T-cell (primary cell): ENCODE measurements around the gene POC1A. TPM values are rescaled to one million over a fixed set of nuclear protein-coding genes. Genes with fewer than 3 reads are reported as not detected.

ENCODE experiments used
- ATAC-seq, 4 experiments: fragments of 200-7000 bp in 3 of 4; fragments of 150-1000 bp in 1 of 4; cut with Tn5 transposase; replicated peaks in 1 of 4; 1 replicate in 3 of 4; 2 replicates in 1 of 4; pipeline ENCODE4 v1.10.0; 2021; ENCODE audit warnings: moderate library complexity in 3 of 4, mild to moderate bottlenecking in 2 of 4, moderate number of reproducible peaks in 1 of 4
- CTCF ChIA-PET, 2 donors: fragments of 300-600 bp; sonication (Branson Sonifier 250); formaldehyde crosslinking; loops; one replicate each; lab custom pipeline; 2022; ENCODE audit warnings: antibody characterized with exemption in 2 of 2; lab: Charles Lee
- POLR2A ChIA-PET, 2 donors: fragments of 300-600 bp; sonication (Branson Sonifier 250); formaldehyde crosslinking; loops; one replicate each; lab custom pipeline; 2022; ENCODE audit warnings: antibody characterized with exemption in 2 of 2; lab: Charles Lee
- DNase-seq, 35 experiments: peaks; one replicate each; pipeline versions ENCODE4 v3.0.0 to v3.0.0-alpha.2; 2013 to 2023
- H3K27ac ChIP-seq: one replicate; pipeline ENCODE4 v1.5.1; 2013; ENCODE audit warnings: low read length
- H3K27me3 ChIP-seq, 2 experiments: replicated peaks in 1 of 2; 1 replicate in 1 of 2; 2 replicates in 1 of 2; pipeline versions ENCODE4 v1.6.1 to v1.7.0; 2013; ENCODE audit warnings: low read length in 1 of 2, mixed read lengths in 1 of 2; ENCODE audit not compliant: control insufficient read depth in 2 of 2, insufficient read depth in 2 of 2; ENCODE audit errors: extremely low read depth in 1 of 2
- H3K36me3 ChIP-seq, 2 donors: 1 replicate in 1 of 2; 2 replicates in 1 of 2; pipeline versions ENCODE4 v1.6.1 to v1.7.0; 2013; ENCODE audit warnings: low read length in 1 of 2; ENCODE audit not compliant: control insufficient read depth in 2 of 2, insufficient read depth in 1 of 2; ENCODE audit errors: extremely low read depth in 1 of 2
- H3K4me1 ChIP-seq, 2 experiments: 1 replicate in 1 of 2; 2 replicates in 1 of 2; pipeline versions ENCODE4 v1.6.1 to v1.7.0; 2013; ENCODE audit warnings: low read length in 2 of 2, mixed read lengths in 1 of 2; ENCODE audit not compliant: insufficient read depth in 2 of 2, control insufficient read depth in 1 of 2; ENCODE audit errors: extremely low read depth in 1 of 2
- H3K4me3 ChIP-seq, 2 donors: 1 replicate in 1 of 2; 2 replicates in 1 of 2; pipeline versions ENCODE4 v1.5.1 to v1.7.0; 2013; ENCODE audit warnings: mild to moderate bottlenecking in 2 of 2, low read length in 1 of 2, moderate library complexity in 1 of 2; ENCODE audit not compliant: control insufficient read depth in 1 of 2; ENCODE audit errors: extremely low read depth in 1 of 2
- H3K9me3 ChIP-seq: 2 replicates; pipeline ENCODE4 v1.7.0; 2013
- H3K27ac Mint-ChIP-seq, 2 donors: one replicate each; pipeline ENCODE4 v1.8.0; 2020 to 2021; ENCODE audit warnings: mild to moderate bottlenecking in 2 of 2, mixed read lengths in 2 of 2
- H3K27me3 Mint-ChIP-seq, 2 donors: one replicate each; pipeline ENCODE4 v1.8.0; 2021 to 2022; ENCODE audit warnings: mixed read lengths in 2 of 2
- H3K36me3 Mint-ChIP-seq: one replicate; pipeline ENCODE4 v1.8.0; 2021; ENCODE audit warnings: mixed read lengths
- H3K4me1 Mint-ChIP-seq, 3 donors: one replicate each; pipeline ENCODE4 v1.8.0; 2020 to 2022; ENCODE audit warnings: mixed read lengths in 3 of 3, mild to moderate bottlenecking in 1 of 3
- H3K4me3 Mint-ChIP-seq, 3 donors: one replicate each; pipeline ENCODE4 v1.8.0; 2020 to 2022; ENCODE audit warnings: mild to moderate bottlenecking in 3 of 3, mixed read lengths in 3 of 3, moderate library complexity in 3 of 3
- H3K9me3 Mint-ChIP-seq, 3 donors: one replicate each; pipeline ENCODE4 v1.8.0; 2020 to 2022; ENCODE audit warnings: mixed read lengths in 3 of 3
- WGBS: methylation state at CpG from one replicate; pipeline ENCODE4 v1.1.5; 2013; ENCODE audit warnings: missing lambda C conversion rate; ENCODE audit not compliant: insufficient coverage; 5-methylcytosine and 5-hydroxymethylcytosine counted together
- total RNA-seq, 35 experiments: library from RNA in 6 of 35; stranded (reverse) in 6 of 35; fragments of 120-200 nt in 1 of 35; gene quantifications; one replicate each; pipeline versions ENCODE4 v1.2.1 to v1.2.4 and lab custom pipeline; 2013 to 2026

The POC1A gene
- total RNA-seq, 5 donors from 2014 or later (not counting 1 experiment from before 2014, with no cell fraction given), result 0.91 to 1.9 (median 1.7) TPM

DNA sequence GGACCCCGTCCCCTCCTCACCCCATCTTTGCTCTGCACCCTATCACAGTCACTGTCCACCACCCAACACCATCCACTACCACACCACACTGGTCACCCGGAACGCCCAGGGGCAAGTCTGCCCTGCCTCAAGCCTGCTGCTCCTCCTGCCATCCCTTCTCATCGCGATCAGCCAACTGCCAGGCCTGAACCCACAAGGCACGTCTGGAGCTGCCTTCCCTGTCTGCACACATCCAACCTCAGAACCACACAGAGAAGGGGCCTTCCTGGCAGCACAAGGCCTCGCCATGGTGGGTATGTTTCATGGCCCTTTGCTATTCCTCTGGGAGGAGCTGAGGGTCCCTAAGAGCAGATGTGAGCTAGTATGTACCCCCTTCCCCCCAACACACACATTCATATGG lies 94.4 kb downstream of the POC1A start:
- no peaks in the 10 kb centered on the region for H3K27me3 Mint-ChIP-seq
- Histone ChIP-seq H3K27me3 (peaks cover 0 to 6% of the 10 kb centered on the region in 2 experiments), H3K9me3 (no peaks in the 10 kb centered on the region), H3K4me3 (no peak overlapping the region), H3K36me3 (no peaks in the 10 kb centered on the region), H3K27ac (no peak overlapping the region), H3K4me1 (peaks cover 0 to 23% of the 10 kb centered on the region in 2 experiments)
- H3K4me1 Mint-ChIP-seq, result peaks cover 5 to 9% (median 7%) of the 10 kb centered on the region in 3 donors
- POLR2A ChIA-PET, result no interaction called here
- CTCF ChIA-PET, result interaction anchor here (0.5 to 1.0 kb wide), 2 partner anchors 117 to 160 kb away, joined by 3 to 5 read pairs; partner anchors contain the start of gene PARP3 (in 1 of the 2)
- no peaks in the 10 kb centered on the region for H3K9me3 Mint-ChIP-seq
- H3K4me3 Mint-ChIP-seq, result no peak overlapping the region
- 85% methylated on average over 4 of the region's 7 CpGs for WGBS
- H3K36me3 Mint-ChIP-seq, result no peaks in the 10 kb centered on the region
- DNase-seq, result no peak
- no peak for ATAC-seq
- no peak overlapping the region for H3K27ac Mint-ChIP-seq

DNA sequence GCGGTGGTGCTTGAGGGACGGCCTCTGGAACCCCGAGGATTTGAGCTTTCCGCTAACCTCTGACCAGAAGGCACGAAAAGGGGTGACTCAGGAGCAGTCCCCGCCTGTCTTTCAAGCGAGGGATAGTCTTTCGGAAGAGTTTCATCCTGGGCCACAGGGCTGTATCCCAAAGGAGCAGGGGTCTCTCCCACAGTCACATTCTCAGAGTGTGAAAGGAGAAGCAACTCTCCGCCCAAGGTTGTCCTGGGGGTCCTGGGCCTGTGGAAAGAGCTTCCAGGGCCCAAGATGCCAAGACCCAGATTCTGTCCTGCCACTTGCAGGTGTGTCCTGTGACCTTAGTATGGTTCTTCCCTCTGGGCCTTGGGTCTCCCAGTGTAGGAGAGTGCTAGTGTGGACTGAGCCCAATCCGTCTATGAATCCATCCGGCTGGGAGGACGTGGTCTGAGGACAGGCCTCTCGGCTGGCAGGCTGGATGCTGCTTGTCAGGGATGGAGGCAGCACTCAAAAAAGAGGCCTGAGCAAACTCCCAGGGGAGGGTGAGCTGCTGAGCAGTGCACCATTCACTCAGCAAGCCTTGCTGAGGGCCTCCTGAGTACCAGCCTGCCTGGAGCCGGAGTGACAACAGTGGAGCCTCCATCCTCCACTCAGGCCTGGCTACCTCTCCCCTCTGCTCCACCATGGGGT lies 96.3 kb downstream of the POC1A start:
- WGBS, result 81% methylated on average over 13 of the region's 14 CpGs
- Mint-ChIP-seq H3K27ac (peak overlapping the region; percentile 69 to 82), H3K4me3 (peak overlapping the region; percentile 54 to 96 (median 87)), H3K9me3 (no peaks in the 10 kb centered on the region), H3K36me3 (peaks cover 5% of the 10 kb centered on the region), H3K4me1 (peaks cover 23 to 27% (median 24%) of the 10 kb centered on the region in 3 donors), H3K27me3 (no peaks in the 10 kb centered on the region)
- H3K9me3 ChIP-seq, result no peaks in the 10 kb centered on the region
- peaks cover 0 to 4% of the 10 kb centered on the region in 2 experiments for H3K27me3 ChIP-seq
- no peak for ATAC-seq
- H3K27ac ChIP-seq, result peak overlapping the region; percentile 77
- POLR2A ChIA-PET, result no interaction called here
- H3K4me3 ChIP-seq, result peak overlapping the region; percentile 25 to 39
- H3K4me1 ChIP-seq, result peaks cover 8 to 41% of the 10 kb centered on the region in 2 experiments
- CTCF ChIA-PET, result interaction anchor here in 1 of 2 donors (2.0 kb wide), 1 partner anchor 116 kb away, joined by 7 read pairs; the partner anchor contains the start of gene RRP9
- DNase-seq, result peak in 1 of 35 experiments; percentile 16
- peaks cover 0 to 8% of the 10 kb centered on the region in 2 donors for H3K36me3 ChIP-seq

DNA sequence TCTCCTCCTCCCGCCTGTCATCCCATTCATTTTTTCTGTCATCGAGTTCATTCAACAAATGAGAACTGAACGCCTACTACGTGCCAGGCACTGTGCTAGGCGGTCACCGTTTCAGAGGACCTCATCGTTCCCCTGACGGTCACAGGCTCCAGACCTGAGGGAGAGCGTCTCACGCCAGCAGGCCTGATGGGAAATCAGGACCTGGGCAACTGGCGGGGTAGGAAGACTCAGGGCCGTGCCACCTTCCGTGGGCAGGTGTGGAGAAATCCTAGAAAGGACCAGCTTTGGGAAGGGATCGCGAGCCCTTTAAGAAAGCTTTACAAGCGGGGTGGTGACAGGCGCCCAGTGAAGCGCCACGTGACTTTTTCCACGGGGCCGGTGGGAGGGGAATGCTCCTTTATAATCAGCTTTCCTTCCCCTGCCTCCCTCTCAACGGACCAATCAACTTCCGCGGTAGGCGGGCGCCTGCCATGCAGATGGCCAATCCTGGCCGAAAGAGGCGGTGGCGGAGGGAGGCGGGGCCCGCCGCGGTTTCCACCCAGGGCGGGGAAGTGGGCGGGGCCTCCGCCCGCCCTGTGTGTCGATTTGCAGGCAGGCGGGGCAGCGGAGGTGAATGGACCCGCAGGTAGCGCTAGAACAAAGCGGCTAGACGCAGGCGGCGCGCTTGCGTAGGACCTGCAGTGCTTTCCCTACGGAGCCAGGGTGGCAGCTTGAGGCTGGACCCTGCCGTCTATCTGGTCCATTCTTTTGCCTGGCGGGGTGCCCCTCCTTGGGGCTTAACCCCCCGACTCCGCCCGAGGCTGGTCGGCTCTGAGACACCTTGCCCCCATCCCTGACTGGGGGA lies 97.0 kb downstream of the POC1A start:
- CTCF ChIA-PET, result interaction anchor here in 1 of 2 donors (0.6 to 2.1 kb wide), 5 partner anchors 62 to 1701 kb away, joined by 3 to 13 read pairs (median 3); partner anchors contain the start of genes DCAF1, RPL29 and RRP9
- H3K4me1 Mint-ChIP-seq, result peaks cover 31 to 34% (median 32%) of the 10 kb centered on the region in 3 donors
- POLR2A ChIA-PET, result interaction anchor here (0.6 to 0.9 kb wide), 3 partner anchors 74 to 520 kb away, joined by 3 to 4 read pairs (median 3); partner anchors contain the start of gene POC1A (in 1 of the 2)
- peaks cover 0 to 8% of the 10 kb centered on the region in 2 donors for H3K36me3 ChIP-seq
- H3K4me3 Mint-ChIP-seq, result peak overlapping the region; percentile 84 to 96 (median 87)
- H3K27me3 ChIP-seq, result no peaks in the 10 kb centered on the region
- peak overlapping the region; percentile 85 to 86 for H3K4me3 ChIP-seq
- peak overlapping the region; percentile 89 to 95 for H3K27ac Mint-ChIP-seq
- no peaks in the 10 kb centered on the region for H3K27me3 Mint-ChIP-seq
- H3K9me3 Mint-ChIP-seq, result no peaks in the 10 kb centered on the region
- H3K4me1 ChIP-seq, result peaks cover 10 to 49% of the 10 kb centered on the region in 2 experiments
- no peaks in the 10 kb centered on the region for H3K9me3 ChIP-seq
- ATAC-seq (peak; percentile 81 to 85 (median 84)), DNase-seq (peak; percentile 97 to 100 (median 99))
- H3K36me3 Mint-ChIP-seq, result peaks cover 5% of the 10 kb centered on the region
- H3K27ac ChIP-seq, result peak overlapping the region; percentile 77
- WGBS, result under 1% methylated on average over 46 of the region's 55 CpGs

DNA sequence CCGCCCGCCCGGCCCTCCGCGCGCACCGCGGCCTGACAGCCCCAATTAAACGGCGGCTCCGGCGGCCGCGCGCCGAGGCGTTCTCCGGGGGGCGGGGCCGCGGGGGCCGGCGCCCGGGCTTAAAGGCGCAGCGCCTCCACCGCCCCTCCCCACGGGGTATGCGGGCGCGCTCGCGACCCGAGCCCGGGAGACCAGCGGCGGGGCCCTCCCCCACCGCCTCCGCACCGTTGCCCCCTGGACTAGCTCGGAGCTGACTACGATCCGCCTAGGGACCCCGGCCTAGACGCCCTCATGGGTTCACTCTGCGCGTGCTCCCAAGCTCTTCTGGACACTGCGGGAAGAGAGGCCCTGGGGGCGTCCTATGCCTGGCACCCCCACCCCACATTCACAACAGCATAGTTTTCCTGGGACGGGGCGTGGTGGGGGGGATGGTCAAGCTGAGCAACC lies 97.7 kb downstream of the POC1A start, which contains the start of gene DUSP7:
Gene DUSP7 (minus strand): TSS at position 51 of the 447 bp plus-strand sequence. CDS start 205 bp downstream, outside the sequence.
- H3K27ac ChIP-seq, result peak within 1 kb of the TSS; percentile 82
- Mint-ChIP-seq H3K27me3 (no peaks in the 10 kb centered on the region), H3K4me3 (peak within 1 kb of the TSS; percentile 87 to 96 (median 88)), H3K9me3 (no peaks in the 10 kb centered on the region), H3K36me3 (peaks cover 10% of the 10 kb centered on the region), H3K4me1 (peaks cover 37 to 41% (median 38%) of the 10 kb centered on the region in 3 donors), H3K27ac (peak within 1 kb of the TSS; percentile 89 to 95)
- peak within 1 kb of the TSS; percentile 85 to 92 for H3K4me3 ChIP-seq
- WGBS, result under 1% methylated on average over 37 of the region's 51 CpGs
- CTCF ChIA-PET, result interaction anchor here in 1 of 2 donors (0.6 to 2.1 kb wide), 7 partner anchors 61 to 1701 kb away, joined by 3 to 13 read pairs (median 3); partner anchors contain the start of genes ABHD14B, DCAF1, POC1A and RPL29
- ATAC-seq (peak; percentile 37 to 42 (median 38)), DNase-seq (peak; percentile 31 to 83 (median 56))
- POLR2A ChIA-PET, result interaction anchor here in 1 of 2 donors (0.7 to 0.9 kb wide), 2 partner anchors 74 to 98 kb away, joined by 3 read pairs; partner anchors contain the start of gene POC1A
- H3K27me3 ChIP-seq, result no peaks in the 10 kb centered on the region
- H3K9me3 ChIP-seq, result no peaks in the 10 kb centered on the region
- peaks cover 0 to 12% of the 10 kb centered on the region in 2 donors for H3K36me3 ChIP-seq
- peaks cover 16 to 55% of the 10 kb centered on the region in 2 experiments for H3K4me1 ChIP-seq

DNA sequence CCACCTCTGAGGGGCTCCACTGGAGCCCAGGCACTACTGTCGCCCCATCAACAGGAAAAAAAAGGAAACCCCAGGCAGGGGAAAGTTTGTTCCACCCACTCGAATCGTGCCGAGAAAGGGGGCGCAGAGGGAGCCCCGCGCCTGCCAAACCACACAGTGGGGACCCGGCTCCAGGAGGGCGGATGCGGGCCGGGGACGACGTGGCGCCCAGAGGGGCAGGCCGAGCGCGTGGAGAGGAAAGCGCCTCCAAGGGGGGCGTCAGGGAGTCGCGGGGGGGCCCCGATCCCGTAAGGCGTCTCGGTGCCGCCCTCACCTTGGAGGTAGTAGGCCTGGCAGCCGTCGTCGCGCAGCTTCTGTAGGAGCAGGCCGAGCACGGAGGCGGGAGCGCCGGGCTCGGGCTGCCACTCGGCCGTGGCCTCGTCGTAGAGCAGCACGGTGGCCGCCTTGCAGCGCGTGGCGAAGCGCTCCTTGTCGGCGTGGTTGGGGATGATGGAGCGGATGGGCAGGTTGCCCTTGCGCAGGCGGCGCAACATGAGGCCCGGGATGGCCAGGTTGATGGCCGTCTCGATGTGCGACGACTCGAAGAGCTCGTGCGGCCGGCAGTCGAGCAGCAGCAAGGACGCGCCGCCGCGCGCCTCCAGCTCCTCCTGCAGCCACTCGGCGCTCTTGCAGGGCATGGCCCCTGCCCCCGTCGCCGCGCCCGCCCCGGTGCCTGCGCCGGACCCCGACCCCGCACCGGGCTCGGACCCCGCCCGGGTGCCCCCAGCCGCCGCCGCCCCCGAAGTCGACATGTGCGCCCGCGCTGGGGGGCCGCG lies 98.5 kb downstream of the POC1A start:
- H3K4me1 Mint-ChIP-seq, result peaks cover 45 to 49% (median 46%) of the 10 kb centered on the region in 3 donors

More for the DNA sequence above, 98.5 kb downstream of the POC1A start:
- H3K27ac Mint-ChIP-seq, result peak overlapping the region; percentile 86 to 91
- under 1% methylated on average over 94 of the region's 94 CpGs for WGBS
- no peaks in the 10 kb centered on the region for H3K9me3 ChIP-seq
- H3K4me3 Mint-ChIP-seq, result peak overlapping the region; percentile 85 to 92 (median 88)
- DNase-seq, result peak in 29 of 35 experiments; percentile 13 to 71 (median 33)
- ATAC-seq, result peak; percentile 11 to 25 (median 23)
- peaks cover 12% of the 10 kb centered on the region for H3K36me3 Mint-ChIP-seq
- peak overlapping the region; percentile 82 for H3K27ac ChIP-seq
- ChIA-PET CTCF (interaction anchor here in 1 of 2 donors (0.7 to 2.1 kb wide), 4 partner anchors 60 to 114 kb away, joined by 3 to 13 read pairs (median 6); partner anchors contain the start of genes ABHD14B, POC1A, RPL29 and RRP9), POLR2A (no interaction called here)
- H3K4me3 ChIP-seq, result peak overlapping the region; percentile 77 to 92
- H3K27me3 ChIP-seq, result no peaks in the 10 kb centered on the region
- peaks cover 5 to 20% of the 10 kb centered on the region in 2 donors for H3K36me3 ChIP-seq
- no peaks in the 10 kb centered on the region for H3K9me3 Mint-ChIP-seq
- no peaks in the 10 kb centered on the region for H3K27me3 Mint-ChIP-seq
- peaks cover 21 to 63% of the 10 kb centered on the region in 2 experiments for H3K4me1 ChIP-seq
